Keratinocyte (primary cell): ENCODE results near the gene CDCA3. TPM values are rescaled to one million over a fixed set of nuclear protein-coding genes. Genes with fewer than 3 reads are reported as not detected.

Experiments
- DNase-seq: peaks from one replicate; pipeline ENCODE4 v3.0.0-alpha.2; 2011; ENCODE audit warnings: low read depth, missing footprints, low spot score
- FAIRE-seq: peaks from 2 replicates; lab custom pipeline; 2011; peaks lifted over from hg19 to GRCh38; lab: Jason Lieb, UNC
- H2AFZ ChIP-seq: 2 replicates; pipeline ENCODE4 v1.6.0; 2012; ENCODE audit warnings: low read length, control low read depth, inconsistent platforms; ENCODE audit not compliant: control insufficient read depth
- H3K27ac ChIP-seq: 2 replicates; pipeline ENCODE4 v1.5.1; 2011; ENCODE audit warnings: low read length; ENCODE audit not compliant: control insufficient read depth, insufficient read depth
- H3K27me3 ChIP-seq: 3 replicates; pipeline ENCODE4 v1.6.0; 2011; ENCODE audit warnings: low read length; ENCODE audit not compliant: control insufficient read depth, insufficient read depth; ENCODE audit errors: extremely low read depth
- H3K36me3 ChIP-seq, 2 experiments: 2 replicates in 1 of 2; 3 replicates in 1 of 2; pipeline ENCODE4 v1.5.1; 2011; ENCODE audit warnings: low read length in 2 of 2, mild to moderate bottlenecking in 1 of 2; ENCODE audit not compliant: control insufficient read depth in 2 of 2, insufficient read depth in 2 of 2; ENCODE audit errors: extremely low read depth in 1 of 2
- H3K4me1 ChIP-seq: 3 replicates; pipeline ENCODE4 v1.5.1; 2011; ENCODE audit warnings: low read length; ENCODE audit not compliant: control insufficient read depth, insufficient read depth; ENCODE audit errors: extremely low read depth
- H3K4me2 ChIP-seq: 3 replicates; pipeline ENCODE4 v1.6.0; 2011; ENCODE audit warnings: low read depth, low read length; ENCODE audit not compliant: control insufficient read depth, insufficient read depth; ENCODE audit errors: extremely low read depth
- H3K4me3 ChIP-seq, 3 experiments: fragments of 200-600 bp in 1 of 3; sonication (generic) in 1 of 3; 2 replicates in 2 of 3; 3 replicates in 1 of 3; pipeline ENCODE4 v1.5.1; 2011 to 2016; ENCODE audit warnings: low read length in 3 of 3, mild to moderate bottlenecking in 3 of 3, control low read depth in 2 of 3, inconsistent platforms in 1 of 3, low read depth in 1 of 3, mixed read lengths in 1 of 3, mixed run types in 1 of 3, moderate library complexity in 1 of 3; ENCODE audit not compliant: control insufficient read depth in 2 of 3, insufficient read depth in 2 of 3; ENCODE audit errors: extremely low read depth in 1 of 3
- H3K79me2 ChIP-seq: 2 replicates; pipeline ENCODE4 v1.6.0; 2012; ENCODE audit warnings: low read length; ENCODE audit not compliant: control insufficient read depth, insufficient read depth
- H3K9ac ChIP-seq: 3 replicates; pipeline ENCODE4 v1.6.0; 2011; ENCODE audit warnings: low read length; ENCODE audit not compliant: control insufficient read depth, insufficient read depth; ENCODE audit errors: extremely low read depth
- H3K9me1 ChIP-seq: 3 replicates; pipeline ENCODE4 v1.6.0; 2011; ENCODE audit warnings: low read length; ENCODE audit not compliant: control insufficient read depth, insufficient read depth; ENCODE audit errors: extremely low read depth
- H3K9me3 ChIP-seq: 2 replicates; pipeline ENCODE4 v1.5.1; 2012; ENCODE audit warnings: low read depth, low read length; ENCODE audit not compliant: control insufficient read depth
- H4K20me1 ChIP-seq: 3 replicates; pipeline ENCODE4 v1.6.0; 2011; ENCODE audit warnings: low read length; ENCODE audit not compliant: control insufficient read depth, insufficient read depth; ENCODE audit errors: extremely low read depth
- EZH2 ChIP-seq: IDR thresholded peaks from one replicate; pipeline ENCODE4 v1.6.1; 2012; ENCODE audit warnings: inconsistent platforms, mild to moderate bottlenecking, low read length, moderate library complexity
- dilution Hi-C: fragments of 300-500 bp; cut with MboI; formaldehyde crosslinking; loops from one replicate; pipeline ENCODE4 v1.7.0; 2020; ENCODE audit warnings: low sequenced_read_pairs; ENCODE audit not compliant: extremely low pct_ligation_motif_present
- polyA plus RNA-seq, 5 experiments: library from polyadenylated mRNA; depleted of rRNA in 3 of 5; stranded (reverse) in 3 of 5; stranded (forward) in 1 of 5; unstranded in 1 of 5; fragments of >200 nt; gene quantifications; 1 replicate in 1 of 5; 2 replicates in 3 of 5; 3 replicates in 1 of 5; pipeline versions ENCODE4 v1.2.1 to v1.2.3, GENCODE V29; 2011 to 2012; ENCODE audit warnings: missing spikeins in 2 of 5, low read depth in 1 of 5, low replicate concordance in 1 of 5
- TF ChIP-seq, protein P1 (sequence below), 3 experiments: IDR thresholded peaks in 1 of 3; conservative IDR thresholded peaks in 1 of 3; optimal IDR thresholded peaks in 1 of 3; 2 replicates in 2 of 3; 3 replicates in 1 of 3; pipeline versions ENCODE3 to v1.5.1; 2011; ENCODE audit warnings: low read length in 3 of 3, mild to moderate bottlenecking in 3 of 3, moderate library complexity in 2 of 3, control low read depth in 1 of 3, inconsistent platforms in 1 of 3; ENCODE audit not compliant: insufficient read depth in 2 of 3; ENCODE audit errors: extremely low read depth in 1 of 3

Gene CDCA3
- polyA plus RNA-seq, 1 donor (not counting 4 experiments of a cell fraction or from before 2014, with no cell fraction given) = 15.0 TPM

DNA sequence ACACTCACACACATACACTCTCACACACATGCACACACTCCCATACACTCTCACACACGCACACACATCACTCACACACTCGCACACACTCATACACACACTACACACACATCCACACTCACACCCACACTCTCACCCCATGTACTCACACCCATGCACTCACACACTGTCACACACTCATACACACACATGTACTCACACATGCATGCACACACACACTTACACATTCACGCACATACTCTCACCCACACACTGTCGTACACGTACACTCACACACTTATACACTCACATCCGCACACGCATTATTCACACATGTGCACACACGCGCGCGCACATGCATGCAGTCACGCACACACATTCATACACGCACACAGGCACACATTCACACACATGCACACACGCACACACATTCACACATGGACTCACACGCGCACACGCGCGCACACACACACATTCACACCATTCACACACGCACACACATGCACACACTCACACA lies 33.4 kb downstream of the CDCA3 start:
- TF ChIP-seq, protein P1, sequence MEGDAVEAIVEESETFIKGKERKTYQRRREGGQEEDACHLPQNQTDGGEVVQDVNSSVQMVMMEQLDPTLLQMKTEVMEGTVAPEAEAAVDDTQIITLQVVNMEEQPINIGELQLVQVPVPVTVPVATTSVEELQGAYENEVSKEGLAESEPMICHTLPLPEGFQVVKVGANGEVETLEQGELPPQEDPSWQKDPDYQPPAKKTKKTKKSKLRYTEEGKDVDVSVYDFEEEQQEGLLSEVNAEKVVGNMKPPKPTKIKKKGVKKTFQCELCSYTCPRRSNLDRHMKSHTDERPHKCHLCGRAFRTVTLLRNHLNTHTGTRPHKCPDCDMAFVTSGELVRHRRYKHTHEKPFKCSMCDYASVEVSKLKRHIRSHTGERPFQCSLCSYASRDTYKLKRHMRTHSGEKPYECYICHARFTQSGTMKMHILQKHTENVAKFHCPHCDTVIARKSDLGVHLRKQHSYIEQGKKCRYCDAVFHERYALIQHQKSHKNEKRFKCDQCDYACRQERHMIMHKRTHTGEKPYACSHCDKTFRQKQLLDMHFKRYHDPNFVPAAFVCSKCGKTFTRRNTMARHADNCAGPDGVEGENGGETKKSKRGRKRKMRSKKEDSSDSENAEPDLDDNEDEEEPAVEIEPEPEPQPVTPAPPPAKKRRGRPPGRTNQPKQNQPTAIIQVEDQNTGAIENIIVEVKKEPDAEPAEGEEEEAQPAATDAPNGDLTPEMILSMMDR (optimal IDR thresholded peaks at IDR 0.05 in 1 of 3, IDR thresholded peaks at IDR 0.05 in 1 of 3, conservative IDR thresholded peaks at IDR 0.05 in 1 of 3; ENCODE audit: extremely low read depth in 1 of 3, insufficient read depth in 2 of 3, low read length in 3 of 3) = no peak
- H3K4me1 ChIP-seq = no peaks in the 10 kb centered on the region
- dilution Hi-C loops = no loop called here
- no peaks in the 10 kb centered on the region for H3K9me1 ChIP-seq
- no peaks in the 10 kb centered on the region for H3K9me3 ChIP-seq
- no peak for DNase-seq
- H2AFZ ChIP-seq = no peak overlapping the region
- H3K79me2 ChIP-seq = no peaks in the 10 kb centered on the region
- H4K20me1 ChIP-seq = no peaks in the 10 kb centered on the region
- no peak overlapping the region for H3K27ac ChIP-seq
- no peak overlapping the region for H3K9ac ChIP-seq
- no peaks in the 10 kb centered on the region for H3K36me3 ChIP-seq
- no peak for FAIRE-seq
- no peak overlapping the region for H3K4me2 ChIP-seq
- H3K27me3 ChIP-seq = peaks cover 51% of the 10 kb centered on the region
- H3K4me3 ChIP-seq = no peak overlapping the region

DNA sequence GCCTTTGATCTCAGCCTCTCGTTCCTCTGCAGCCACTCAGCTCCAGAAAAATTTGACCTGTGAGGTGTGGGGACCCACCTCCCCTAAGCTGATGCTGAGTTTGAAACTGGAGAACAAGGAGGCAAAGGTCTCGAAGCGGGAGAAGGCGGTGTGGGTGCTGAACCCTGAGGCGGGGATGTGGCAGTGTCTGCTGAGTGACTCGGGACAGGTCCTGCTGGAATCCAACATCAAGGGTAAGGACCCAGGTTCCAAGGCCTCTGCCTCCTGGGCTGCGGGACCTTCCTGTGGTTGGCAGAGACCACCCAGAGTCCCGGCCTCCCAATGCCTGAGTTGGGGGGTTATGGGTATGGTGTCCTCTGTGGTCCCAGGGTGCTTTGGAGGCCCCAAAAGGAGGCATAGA lies 34.0 kb downstream of the CDCA3 start:
- H4K20me1 ChIP-seq = no peaks in the 10 kb centered on the region
- no peak for FAIRE-seq
- dilution Hi-C loops = no loop called here

More for the DNA sequence above, 34.0 kb downstream of the CDCA3 start:
- Histone ChIP-seq H3K27ac (no peak overlapping the region), H3K79me2 (no peaks in the 10 kb centered on the region), H3K4me1 (no peaks in the 10 kb centered on the region), H3K9me1 (no peaks in the 10 kb centered on the region), H3K9ac (no peak overlapping the region), H3K9me3 (no peaks in the 10 kb centered on the region), H2AFZ (no peak overlapping the region), H3K36me3 (no peaks in the 10 kb centered on the region), H3K4me2 (no peak overlapping the region), H3K27me3 (peaks cover 45% of the 10 kb centered on the region), H3K4me3 (no peak overlapping the region)
- no peak for DNase-seq
- no peak for TF ChIP-seq EZH2
- TF ChIP-seq, protein P1 (optimal IDR thresholded peaks at IDR 0.05 in 1 of 3, IDR thresholded peaks at IDR 0.05 in 1 of 3, conservative IDR thresholded peaks at IDR 0.05 in 1 of 3; ENCODE audit: extremely low read depth in 1 of 3, insufficient read depth in 2 of 3, low read length in 3 of 3) = no peak
